HCT116 (cell line): ENCODE results near the gene IGSF5.

Experiments
- CEBPB ChIP-seq: IDR thresholded peaks from 2 replicates; pipeline ENCODE4 v1.6.1; 2012; ENCODE audit warnings: low read depth
- CTCF ChIP-seq, 3 experiments: fragments of 200-600 bp in 1 of 3; sonication (generic) in 1 of 3; IDR thresholded peaks in 2 of 3; conservative IDR thresholded peaks in 1 of 3; 2 replicates each; pipeline ENCODE4 v1.5.1; 2012 to 2017; ENCODE audit warnings: low read depth in 2 of 3, low read length in 2 of 3, antibody characterized with exemption in 1 of 3, borderline replicate concordance in 1 of 3, control low read depth in 1 of 3, mild to moderate bottlenecking in 1 of 3, mixed read lengths in 1 of 3, mixed run types in 1 of 3, moderate library complexity in 1 of 3; ENCODE audit not compliant: insufficient read depth in 1 of 3
- EZH2 ChIP-seq: fragments of 200-600 bp; sonication (generic); IDR thresholded peaks from 2 replicates; pipeline ENCODE4 v1.6.1; 2017; ENCODE audit warnings: antibody characterized with exemption, mixed run types
- POLR2A ChIP-seq: IDR thresholded peaks from 2 replicates; pipeline ENCODE4 v1.7.0; 2011; ENCODE audit warnings: borderline replicate concordance; ENCODE audit not compliant: insufficient read depth, insufficient read length; ENCODE audit errors: extremely low read depth
- RAD21 ChIP-seq: IDR thresholded peaks from 2 replicates; pipeline ENCODE4 v1.6.1; 2012; ENCODE audit warnings: low read depth, mild to moderate bottlenecking
- YY1 ChIP-seq: IDR thresholded peaks from 2 replicates; pipeline ENCODE4 v1.6.1; 2011; ENCODE audit warnings: low read length, low read depth, moderate library complexity, mild to moderate bottlenecking; ENCODE audit not compliant: insufficient replicate concordance; ENCODE audit errors: extremely low read depth
- ZBTB33 ChIP-seq: IDR thresholded peaks from 2 replicates; pipeline ENCODE4 v1.6.1; 2011; ENCODE audit warnings: mild to moderate bottlenecking, low read length, moderate library complexity; ENCODE audit not compliant: insufficient replicate concordance; ENCODE audit errors: extremely low read depth

DNA sequence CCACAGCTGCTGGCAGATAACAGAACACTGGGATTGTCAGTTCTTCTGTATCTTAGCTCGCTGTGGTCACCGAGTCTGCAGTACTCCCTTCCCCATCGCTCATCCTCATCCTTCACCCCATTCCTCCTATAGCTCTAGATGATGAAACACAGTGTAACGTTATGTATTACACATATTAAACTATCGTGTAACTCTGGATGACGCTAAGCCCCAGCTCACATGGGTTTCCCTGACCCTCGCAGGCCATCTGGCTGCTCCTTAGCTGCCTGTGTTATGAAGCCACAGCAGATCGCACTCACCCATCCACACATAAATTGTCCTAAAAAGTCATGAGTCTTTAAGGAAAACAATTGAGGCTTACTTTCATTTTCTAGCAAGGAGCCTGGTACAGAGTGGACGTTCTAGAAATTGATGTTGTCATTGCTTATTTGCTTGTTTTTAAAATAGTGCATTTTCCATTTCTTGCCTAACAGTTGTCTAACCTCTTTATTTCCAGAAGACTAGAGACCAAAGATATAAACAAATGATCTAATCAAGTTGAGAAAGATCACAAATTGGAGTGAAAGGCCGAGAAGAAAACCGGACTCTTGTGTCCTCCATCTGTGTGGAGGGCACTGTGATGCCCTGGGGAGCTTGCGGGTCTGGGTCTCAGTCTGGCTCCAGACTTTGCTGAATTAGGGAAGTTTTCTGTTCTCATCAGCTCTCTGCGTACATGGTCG lies 97.9 kb downstream of the IGSF5 start:
- TF ChIP-seq POLR2A (no peak), YY1 (no peak), CTCF (IDR thresholded peaks at IDR 0.05 in 2 of 3, conservative IDR thresholded peaks at IDR 0.05 in 1 of 3; ENCODE audit: borderline replicate concordance in 1 of 3, insufficient read depth in 1 of 3, low read depth in 2 of 3, low read length in 2 of 3) (no peak), EZH2 (no peak), RAD21 (no peak), ZBTB33 (no peak), CEBPB (no peak)
